Activated T-cell treated with anti-CD3 and anti-CD28 coated beads, Interleukin-2, amount 50 U/mL, for 72 hours (primary cell): ENCODE measurements around the gene PLET1. TPM values are rescaled to one million over a fixed set of nuclear protein-coding genes. Genes with fewer than 3 reads are reported as not detected.
"Not testable (repeated sequence)": the region's sequence is repeated elsewhere in the genome, so short reads cannot be mapped to it uniquely, and the experiment has no call there.

Experiments used
- ATAC-seq, 2 donors: fragments of 150-1000 bp; cut with Tn5 transposase; replicated peaks in 1 of 2; 2 replicates each; pipeline ENCODE4 v1.10.0; 2021; ENCODE audit warnings: moderate library complexity in 2 of 2, mild to moderate bottlenecking in 1 of 2
- DNase-seq, 2 donors: peaks; one replicate each; pipeline ENCODE4 v3.0.0; 2021 to 2022; ENCODE audit warnings: mixed read lengths in 1 of 2
- H3K27ac Mint-ChIP-seq: one replicate; pipeline ENCODE4 v1.8.0; 2022; ENCODE audit warnings: mild to moderate bottlenecking, moderate library complexity, mixed read lengths
- H3K27me3 Mint-ChIP-seq: one replicate; pipeline ENCODE4 v1.8.0; 2022; ENCODE audit warnings: low read depth, mixed read lengths
- H3K36me3 Mint-ChIP-seq, 2 donors: one replicate each; pipeline ENCODE4 v1.8.0; 2022; ENCODE audit warnings: mixed read lengths in 2 of 2, mild to moderate bottlenecking in 1 of 2; ENCODE audit not compliant: insufficient read depth in 2 of 2
- H3K4me1 Mint-ChIP-seq: one replicate; pipeline ENCODE4 v1.8.0; 2022; ENCODE audit warnings: low read depth, mixed read lengths
- H3K4me3 Mint-ChIP-seq, 2 donors: one replicate each; pipeline ENCODE4 v1.8.0; 2022; ENCODE audit warnings: mild to moderate bottlenecking in 2 of 2, mixed read lengths in 2 of 2, moderate library complexity in 2 of 2
- H3K9me3 Mint-ChIP-seq, 2 donors: one replicate each; pipeline ENCODE4 v1.8.0; 2022; ENCODE audit warnings: mixed read lengths in 2 of 2
- total RNA-seq, 2 donors: library from RNA; stranded (reverse); gene quantifications; one replicate each; pipeline ENCODE4 v1.2.3, GENCODE V29; 2022

PLET1 gene
- total RNA-seq, 2 donors from 2014 or later = not detected

GRCh38 chr11:112211536-112211935 is 49.1 kb downstream of the PLET1 start:
- H3K36me3 Mint-ChIP-seq = no peaks in the 10 kb centered on the region
- no peaks in the 10 kb centered on the region for H3K4me1 Mint-ChIP-seq
- H3K4me3 Mint-ChIP-seq = peak overlapping the region in 1 of 2 donors; percentile 20
- no peak overlapping the region for H3K27ac Mint-ChIP-seq
- no peaks in the 10 kb centered on the region for H3K9me3 Mint-ChIP-seq
- DNase-seq (no peak), ATAC-seq (no peak)
- H3K27me3 Mint-ChIP-seq = no peaks in the 10 kb centered on the region

DNA sequence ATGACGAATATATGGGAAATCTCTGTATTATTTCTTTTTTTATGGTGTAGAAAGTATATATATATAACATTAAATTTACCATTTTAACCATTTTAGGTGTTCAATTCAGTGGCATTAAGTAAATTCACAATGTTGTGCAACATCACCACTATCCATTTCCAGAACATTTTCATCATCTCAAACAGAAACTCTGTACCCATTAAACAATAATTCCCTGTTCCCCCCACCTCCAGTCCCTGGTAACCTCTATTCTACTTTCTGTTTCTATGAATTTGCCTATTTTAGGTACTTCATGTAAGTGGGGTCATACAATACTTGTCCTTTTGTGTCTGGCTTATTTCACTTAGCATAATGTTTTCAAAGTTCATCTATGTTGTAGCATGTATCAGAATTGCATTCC is 49.8 kb downstream of the PLET1 start:
- Mint-ChIP-seq H3K27ac (no peak overlapping the region), H3K4me3 (no peak overlapping the region), H3K27me3 (no peaks in the 10 kb centered on the region), H3K36me3 (no peaks in the 10 kb centered on the region), H3K4me1 (no peaks in the 10 kb centered on the region), H3K9me3 (no peaks in the 10 kb centered on the region)
- DNase-seq (no peak), ATAC-seq (no peak)

DNA sequence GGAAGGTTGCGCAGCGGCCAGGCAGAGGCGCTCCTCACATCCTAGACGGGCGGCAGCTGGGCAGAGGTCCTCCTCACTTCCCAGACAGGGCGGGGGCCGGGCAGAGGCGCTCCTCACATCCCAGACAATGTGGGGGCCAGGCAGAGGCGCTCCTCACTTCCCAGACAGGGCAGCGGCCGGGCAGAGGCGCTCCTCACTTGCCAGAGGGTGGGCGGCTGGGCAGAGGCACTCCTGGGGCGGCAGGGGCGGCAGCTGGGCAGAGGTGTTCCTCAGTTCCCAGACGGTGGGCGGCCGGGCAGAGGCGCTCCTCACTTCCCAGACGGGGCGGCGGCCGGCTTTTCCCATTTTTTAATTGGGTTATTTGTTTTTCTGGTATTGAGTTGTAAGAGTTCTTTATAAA is 54.6 kb downstream of the PLET1 start:
- Mint-ChIP-seq H3K4me3 (no peak overlapping the region), H3K27ac (no peak overlapping the region), H3K9me3 (no peaks in the 10 kb centered on the region), H3K36me3 (no peaks in the 10 kb centered on the region), H3K4me1 (no peaks in the 10 kb centered on the region), H3K27me3 (no peaks in the 10 kb centered on the region)
- DNase-seq (no peak), ATAC-seq (no peak)

GRCh38 chr11:112200252-112200651 is 60.4 kb downstream of the PLET1 start:
- H3K9me3 Mint-ChIP-seq = no peaks in the 10 kb centered on the region
- H3K4me1 Mint-ChIP-seq = no peaks in the 10 kb centered on the region
- H3K36me3 Mint-ChIP-seq = no peaks in the 10 kb centered on the region
- ATAC-seq (no peak), DNase-seq (no peak)
- H3K4me3 Mint-ChIP-seq = no peak overlapping the region
- no peaks in the 10 kb centered on the region for H3K27me3 Mint-ChIP-seq
- H3K27ac Mint-ChIP-seq = no peak overlapping the region

GRCh38 chr11:112199101-112199500 is 61.6 kb downstream of the PLET1 start:
- DNase-seq, H3K9me3 Mint-ChIP-seq, ATAC-seq, H3K4me1 Mint-ChIP-seq, H3K27me3 Mint-ChIP-seq, H3K27ac Mint-ChIP-seq, H3K4me3 Mint-ChIP-seq, H3K36me3 Mint-ChIP-seq: not testable (repeated sequence)

Other genes starting within 250 kb of the PLET1 start
- 10 to 100 TPM; 27.2 to 31.6 TPM for gene DLAT, start 235.5 kb downstream of the PLET1 start, total RNA-seq
- under 1 TPM; 0.36 to 0.39 TPM for gene PIH1D2, start 186.8 kb downstream of the PLET1 start, total RNA-seq
- 10 to 100 TPM; 23.7 to 28.7 TPM for gene NKAPD1, start 186.6 kb downstream of the PLET1 start, total RNA-seq
- gene TIMM8B, start 174.1 kb downstream of the PLET1 start, total RNA-seq = 10 to 100 TPM; 24.2 to 34.1 TPM
- 100 to 1,000 TPM in 1 of 2 donors, 10 to 100 TPM in 1; 96.9 to 135 TPM for gene SDHD, start 174.0 kb downstream of the PLET1 start, total RNA-seq
- gene IL18, start 96.8 kb downstream of the PLET1 start, total RNA-seq = under 1 TPM in 1 of 2 donors, not detected in 1; 0.35 TPM
- under 1 TPM in 1 of 2 donors, not detected in 1; 0.32 TPM for gene TEX12, start 93.5 kb downstream of the PLET1 start, total RNA-seq
- gene BCO2, start 85.3 kb downstream of the PLET1 start, total RNA-seq = 1 to 10 TPM; 1.1 to 1.3 TPM
- 10 to 100 TPM; 28.7 to 28.9 TPM for gene PTS, start 34.4 kb downstream of the PLET1 start, total RNA-seq